Fibroblast of lung (primary cell): ENCODE results near the gene WDSUB1. TPM values are rescaled to one million over a fixed set of nuclear protein-coding genes. Genes with fewer than 3 reads are reported as not detected.

ENCODE experiments used
- DNase-seq, 2 donors: peaks; one replicate each; pipeline versions ENCODE4 v3.0.0 to v3.0.0-alpha.2; 2010; ENCODE audit warnings: low read depth in 2 of 2
- H2AFZ ChIP-seq: 2 replicates; pipeline ENCODE4 v1.5.1; 2012; ENCODE audit warnings: low read length, control low read depth, inconsistent platforms
- H3K27ac ChIP-seq: 2 replicates; pipeline ENCODE4 v1.5.1; 2011; ENCODE audit warnings: low read length, control low read depth; ENCODE audit not compliant: insufficient read depth
- H3K27me3 ChIP-seq: 2 replicates; pipeline ENCODE4 v1.5.1; 2011; ENCODE audit warnings: mild to moderate bottlenecking, low read length; ENCODE audit not compliant: control insufficient read depth, insufficient read depth
- H3K36me3 ChIP-seq: 2 replicates; pipeline ENCODE4 v1.5.1; 2011; ENCODE audit warnings: low read length; ENCODE audit not compliant: control insufficient read depth, insufficient read depth
- H3K4me1 ChIP-seq: 2 replicates; pipeline ENCODE4 v1.5.1; 2011; ENCODE audit warnings: low read length; ENCODE audit not compliant: control insufficient read depth, insufficient read depth; ENCODE audit errors: extremely low read depth
- H3K4me2 ChIP-seq: 2 replicates; pipeline ENCODE4 v1.5.1; 2011; ENCODE audit warnings: low read length, control low read depth; ENCODE audit not compliant: insufficient read depth; ENCODE audit errors: extremely low read depth
- H3K4me3 ChIP-seq, 4 experiments: fragments of 200-600 bp in 1 of 4; sonication (generic) in 1 of 4; replicated peaks in 1 of 4; 2 replicates each; pipeline ENCODE4 v1.5.1; 2011 to 2016; ENCODE audit warnings: low read length in 4 of 4, low read depth in 3 of 4, mild to moderate bottlenecking in 3 of 4, control low read depth in 2 of 4, inconsistent platforms in 1 of 4, mixed read lengths in 1 of 4; ENCODE audit not compliant: insufficient read depth in 1 of 4; ENCODE audit errors: control extremely low read depth in 1 of 4
- H3K79me2 ChIP-seq: 2 replicates; pipeline ENCODE4 v1.5.1; 2012; ENCODE audit warnings: mild to moderate bottlenecking, low read length, inconsistent platforms; ENCODE audit not compliant: control insufficient read depth, insufficient read depth
- H3K9ac ChIP-seq: 2 replicates; pipeline ENCODE4 v1.5.1; 2011; ENCODE audit warnings: mild to moderate bottlenecking, low read length, control low read depth; ENCODE audit not compliant: insufficient read depth
- H3K9me3 ChIP-seq: 2 replicates; pipeline ENCODE4 v1.5.1; 2012; ENCODE audit warnings: low read depth, low read length; ENCODE audit not compliant: control insufficient read depth, insufficient read depth
- H4K20me1 ChIP-seq: 2 replicates; pipeline ENCODE4 v1.5.1; 2011; ENCODE audit warnings: low read length; ENCODE audit not compliant: control insufficient read depth, insufficient read depth; ENCODE audit errors: extremely low read depth
- EZH2 ChIP-seq: IDR thresholded peaks from 2 replicates; pipeline ENCODE4 v1.5.1; 2012; ENCODE audit warnings: low read length, control low read depth, mild to moderate bottlenecking; ENCODE audit errors: missing control alignments
- polyA plus RNA-seq, 2 donors: library from polyadenylated mRNA; depleted of rRNA in 1 of 2; stranded (reverse) in 1 of 2; unstranded in 1 of 2; fragments of >200 nt; gene quantifications; 2 replicates each; pipeline ENCODE4 v1.2.1, GENCODE V29; 2011 to 2012; ENCODE audit warnings: missing spikeins in 1 of 2
- total RNA-seq: library from RNA; depleted of rRNA; stranded (reverse); fragments of >200 nt; gene quantifications from 2 replicates; pipeline ENCODE4 v1.2.1, GENCODE V29; 2014
- TF ChIP-seq, protein P1 (sequence below), 2 donors: IDR thresholded peaks in 1 of 2; conservative IDR thresholded peaks in 1 of 2; 1 replicate in 1 of 2; 2 replicates in 1 of 2; pipeline ENCODE4 v1.5.1; 2011 to 2012; ENCODE audit warnings: low read length in 2 of 2, control low read depth in 1 of 2, inconsistent platforms in 1 of 2, low read depth in 1 of 2, mild to moderate bottlenecking in 1 of 2

Gene WDSUB1
- total and polyA plus RNA-seq, 2 donors (not counting 1 experiment from before 2014, with no cell fraction given), result 7.5 to 18.3 TPM

DNA sequence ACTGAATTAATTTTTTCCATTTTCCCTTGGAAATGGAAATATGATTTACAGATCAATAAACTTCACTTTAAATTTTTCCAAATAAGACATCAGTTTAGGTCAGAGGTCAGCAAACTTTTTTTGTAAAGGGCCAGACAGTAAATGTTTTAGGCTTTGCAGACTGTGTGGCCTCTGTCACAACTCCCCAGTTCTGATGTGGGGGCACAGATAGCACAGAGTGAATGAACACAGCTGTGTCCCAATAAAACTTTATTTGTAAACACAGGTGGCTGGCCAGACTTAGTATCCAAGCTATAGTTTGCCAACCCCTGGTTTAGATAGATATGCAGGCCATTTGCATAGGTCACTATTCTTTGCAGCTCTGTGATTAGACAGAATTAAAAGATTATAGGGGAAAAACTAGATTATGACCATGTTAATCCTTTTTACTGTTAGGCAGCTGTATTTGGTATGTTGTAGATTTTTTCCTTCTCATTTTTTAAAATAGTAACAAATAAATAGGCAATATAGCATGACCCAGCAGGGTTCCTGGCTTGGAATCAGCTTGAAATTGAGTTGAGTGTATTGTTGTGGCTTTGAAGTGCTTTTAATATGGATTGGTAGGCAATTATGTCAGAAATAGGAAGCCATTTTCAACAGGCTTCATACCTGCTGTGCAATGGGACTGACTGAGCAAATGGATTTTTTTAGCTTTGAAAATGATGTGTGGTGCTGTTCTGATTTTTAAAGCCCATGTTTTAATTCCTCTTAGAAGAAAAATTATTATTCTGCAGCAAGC lies 59.7 kb downstream of the WDSUB1 start:
- H3K79me2 ChIP-seq, result no peaks in the 10 kb centered on the region
- no peaks in the 10 kb centered on the region for H3K9me3 ChIP-seq
- H3K4me3 ChIP-seq, result no peak overlapping the region
- TF ChIP-seq, protein P1, sequence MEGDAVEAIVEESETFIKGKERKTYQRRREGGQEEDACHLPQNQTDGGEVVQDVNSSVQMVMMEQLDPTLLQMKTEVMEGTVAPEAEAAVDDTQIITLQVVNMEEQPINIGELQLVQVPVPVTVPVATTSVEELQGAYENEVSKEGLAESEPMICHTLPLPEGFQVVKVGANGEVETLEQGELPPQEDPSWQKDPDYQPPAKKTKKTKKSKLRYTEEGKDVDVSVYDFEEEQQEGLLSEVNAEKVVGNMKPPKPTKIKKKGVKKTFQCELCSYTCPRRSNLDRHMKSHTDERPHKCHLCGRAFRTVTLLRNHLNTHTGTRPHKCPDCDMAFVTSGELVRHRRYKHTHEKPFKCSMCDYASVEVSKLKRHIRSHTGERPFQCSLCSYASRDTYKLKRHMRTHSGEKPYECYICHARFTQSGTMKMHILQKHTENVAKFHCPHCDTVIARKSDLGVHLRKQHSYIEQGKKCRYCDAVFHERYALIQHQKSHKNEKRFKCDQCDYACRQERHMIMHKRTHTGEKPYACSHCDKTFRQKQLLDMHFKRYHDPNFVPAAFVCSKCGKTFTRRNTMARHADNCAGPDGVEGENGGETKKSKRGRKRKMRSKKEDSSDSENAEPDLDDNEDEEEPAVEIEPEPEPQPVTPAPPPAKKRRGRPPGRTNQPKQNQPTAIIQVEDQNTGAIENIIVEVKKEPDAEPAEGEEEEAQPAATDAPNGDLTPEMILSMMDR (conservative IDR thresholded peaks at IDR 0.05 in 1 of 2, IDR thresholded peaks at IDR 0.05 in 1 of 2; ENCODE audit: low read depth in 1 of 2, low read length in 2 of 2), result no peak
- TF ChIP-seq EZH2, result no peak
- no peaks in the 10 kb centered on the region for H4K20me1 ChIP-seq
- no peaks in the 10 kb centered on the region for H3K4me1 ChIP-seq
- peaks cover 7% of the 10 kb centered on the region for H3K36me3 ChIP-seq
- no peak overlapping the region for H3K27ac ChIP-seq
- no peak overlapping the region for H3K4me2 ChIP-seq
- H2AFZ ChIP-seq, result no peak overlapping the region
- no peak overlapping the region for H3K9ac ChIP-seq
- H3K27me3 ChIP-seq, result no peaks in the 10 kb centered on the region
- DNase-seq, result no peak

DNA sequence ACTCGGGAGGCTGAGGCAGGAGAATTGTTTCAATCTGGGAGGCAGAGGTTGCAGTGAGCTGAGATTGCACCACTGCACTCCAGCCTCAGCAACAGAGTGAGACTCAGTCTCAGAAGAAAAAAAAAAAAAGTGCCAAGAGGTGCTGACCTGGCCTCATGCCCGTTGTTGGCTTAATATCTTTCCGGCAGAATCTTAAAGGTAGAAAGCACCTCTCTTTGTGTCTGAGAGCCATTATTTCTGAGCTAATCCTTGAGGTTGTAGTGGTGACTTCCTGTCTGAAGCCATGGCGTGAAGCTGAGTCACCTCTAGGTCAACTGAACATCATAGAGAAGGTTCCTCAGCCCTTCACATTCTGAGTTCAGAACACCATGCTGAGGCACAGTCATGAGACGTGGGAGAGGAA lies 60.4 kb downstream of the WDSUB1 start:
- TF ChIP-seq, protein P1 (conservative IDR thresholded peaks at IDR 0.05 in 1 of 2, IDR thresholded peaks at IDR 0.05 in 1 of 2; ENCODE audit: low read depth in 1 of 2, low read length in 2 of 2), result no peak
- TF ChIP-seq EZH2, result no peak
- Histone ChIP-seq H3K27ac (no peak overlapping the region), H3K79me2 (no peaks in the 10 kb centered on the region), H2AFZ (no peak overlapping the region), H3K4me2 (no peak overlapping the region), H3K9ac (no peak overlapping the region), H3K27me3 (no peaks in the 10 kb centered on the region), H3K4me1 (no peaks in the 10 kb centered on the region), H4K20me1 (no peaks in the 10 kb centered on the region), H3K36me3 (peaks cover 7% of the 10 kb centered on the region), H3K4me3 (no peak overlapping the region), H3K9me3 (no peaks in the 10 kb centered on the region)
- peak; percentile 38 to 69 for DNase-seq

DNA sequence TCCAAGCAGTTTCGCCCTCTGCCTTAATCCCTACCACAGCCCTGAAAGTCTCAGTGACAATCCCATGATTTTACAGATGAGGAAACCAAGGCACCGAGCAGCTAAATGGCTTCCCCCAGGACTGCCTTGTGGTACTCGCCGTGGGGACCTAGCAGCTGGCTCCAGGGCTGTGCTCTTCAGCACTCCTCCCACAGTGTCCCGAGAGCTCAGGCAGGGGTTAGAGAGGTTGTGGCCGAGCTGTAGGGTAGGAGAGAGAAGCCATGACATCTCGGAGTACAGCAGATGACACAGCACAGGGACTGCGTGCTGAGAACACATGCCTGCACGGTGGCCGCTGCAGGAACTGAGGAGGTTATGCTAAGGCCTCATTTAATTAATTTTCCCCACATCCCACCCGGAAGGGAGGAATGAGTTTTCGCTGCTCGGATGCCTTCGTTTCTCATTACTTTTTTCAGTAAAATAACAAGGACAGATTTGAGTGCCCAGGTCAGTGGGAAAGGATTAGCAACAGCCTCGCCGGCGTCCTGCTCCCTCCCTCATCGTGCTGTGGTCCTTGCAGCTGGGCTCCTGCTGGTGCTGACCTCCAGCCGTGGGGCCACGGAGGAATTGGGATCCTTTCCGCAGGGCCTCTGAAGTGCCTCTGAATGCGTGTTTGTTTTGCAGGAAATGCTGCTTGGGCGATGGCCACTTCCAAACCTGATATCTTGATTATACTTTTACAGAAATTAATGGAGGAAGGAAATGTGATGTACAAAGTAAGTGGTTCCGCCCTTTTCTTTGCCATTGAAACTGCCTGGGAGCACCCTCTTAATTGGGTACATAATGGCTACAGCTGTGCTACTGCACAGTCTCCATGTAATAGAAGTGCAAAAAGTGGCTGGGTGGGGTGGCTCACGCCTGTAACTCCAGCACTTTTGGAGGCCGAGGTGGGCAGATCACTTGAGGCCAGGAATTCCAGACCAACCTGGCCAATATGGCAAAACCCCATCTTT lies 61.2 kb downstream of the WDSUB1 start:
- Histone ChIP-seq H3K9me3 (no peaks in the 10 kb centered on the region), H4K20me1 (no peaks in the 10 kb centered on the region), H3K36me3 (peaks cover 7% of the 10 kb centered on the region), H3K27me3 (no peaks in the 10 kb centered on the region), H3K4me3 (no peak overlapping the region), H3K4me1 (no peaks in the 10 kb centered on the region), H2AFZ (no peak overlapping the region), H3K27ac (no peak overlapping the region), H3K9ac (no peak overlapping the region), H3K4me2 (no peak overlapping the region), H3K79me2 (no peaks in the 10 kb centered on the region)
- TF ChIP-seq, protein P1 (conservative IDR thresholded peaks at IDR 0.05 in 1 of 2, IDR thresholded peaks at IDR 0.05 in 1 of 2; ENCODE audit: low read depth in 1 of 2, low read length in 2 of 2), result no peak
- TF ChIP-seq EZH2, result no peak
- DNase-seq, result no peak
